Gastrocnemius medialis (tissue), 4 donors: ENCODE measurements around the gene GAB2. TPM values are rescaled to one million over a fixed set of nuclear protein-coding genes. Genes with fewer than 3 reads are reported as not detected.

Experiments used
- ATAC-seq, 2 donors: fragments of 150-250 bp; one replicate each; pipeline ENCODE4 v1.9.1; 2016
- DNase-seq, 2 donors: peaks; one replicate each; pipeline ENCODE4 v3.0.0-alpha.2; 2019
- H3K27ac ChIP-seq, 4 donors: fragments of 200-600 bp; sonication (generic); 1 replicate in 1 of 4; 2 replicates in 3 of 4; pipeline ENCODE4 v1.5.1; 2016 to 2018; ENCODE audit warnings: mild to moderate bottlenecking in 2 of 4, moderate library complexity in 1 of 4
- H3K27me3 ChIP-seq, 3 donors: fragments of 200-600 bp; sonication (generic) in 2 of 3; 1 replicate in 1 of 3; 2 replicates in 2 of 3; pipeline versions ENCODE4 v1.5.1 to v1.6.0; 2016 to 2019; ENCODE audit warnings: mild to moderate bottlenecking in 1 of 3, moderate library complexity in 1 of 3
- H3K36me3 ChIP-seq, 2 donors: fragments of 200-600 bp; sonication (generic) in 1 of 2; one replicate each; pipeline ENCODE4 v1.5.1; 2017 to 2018
- H3K4me1 ChIP-seq, 2 donors: fragments of 200-600 bp; sonication (generic) in 1 of 2; one replicate each; pipeline ENCODE4 v1.5.1; 2016 to 2017; ENCODE audit warnings: mild to moderate bottlenecking in 2 of 2
- H3K4me3 ChIP-seq, 4 donors: fragments of 200-600 bp; sonication (generic) in 3 of 4; 1 replicate in 1 of 4; 2 replicates in 3 of 4; pipeline ENCODE4 v1.5.1; 2016 to 2019; ENCODE audit warnings: mild to moderate bottlenecking in 2 of 4
- H3K9me3 ChIP-seq, 3 donors: fragments of 200-600 bp; sonication (generic) in 2 of 3; 1 replicate in 1 of 3; 2 replicates in 2 of 3; pipeline ENCODE4 v1.5.1; 2016 to 2019
- CTCF ChIP-seq, 5 experiments: fragments of 450-650 bp in 3 of 5; fragments of 200-600 bp in 2 of 5; sonication (generic) in 2 of 5; IDR thresholded peaks in 4 of 5; conservative IDR thresholded peaks in 1 of 5; 1 replicate in 4 of 5; 2 replicates in 1 of 5; pipeline ENCODE4 v1.5.1; 2016 to 2019; ENCODE audit warnings: antibody characterized with exemption in 5 of 5, mild to moderate bottlenecking in 3 of 5, moderate library complexity in 3 of 5
- POLR2A ChIP-seq, 2 donors: fragments of 450-650 bp; IDR thresholded peaks; one replicate each; pipeline ENCODE4 v1.6.1; 2017; ENCODE audit warnings: antibody characterized with exemption in 2 of 2, mild to moderate bottlenecking in 2 of 2, moderate library complexity in 2 of 2
- in situ Hi-C, 4 donors: fragments of 200-750 bp; cut with MboI; loops; one replicate each; pipeline versions ENCODE4 v1.15.0 to v1.8.0; 2017; ENCODE audit warnings: low sequenced_read_pairs in 4 of 4
- intact Hi-C: fragments of 100-400 bp; cut with DNase I; formaldehyde crosslinking; loops from one replicate; pipeline ENCODE4 v1.15.1; 2023; ENCODE audit warnings: low total_unique reads
- total RNA-seq, 4 donors: library from RNA; depleted of rRNA; stranded (reverse); fragments of >200 nt; gene quantifications; one replicate each; pipeline versions ENCODE4 v1.1.0 to v1.2.3, GENCODE V29; 2016

The GAB2 gene
- total RNA-seq, 4 donors from 2014 or later, result 4.9 to 68.0 (median 25.8) TPM

- Histone ChIP-seq H3K4me3 (no peak overlapping the region), H3K9me3 (no peaks in the 10 kb centered on the region), H3K36me3 (no peaks in the 10 kb centered on the region), H3K27ac (no peak overlapping the region), H3K4me1 (peaks cover 11 to 14% of the 10 kb centered on the region in 2 donors), H3K27me3 (peaks cover 0 to 4% (median 0%) of the 10 kb centered on the region in 3 donors)
- DNase-seq, result no peak
- intact Hi-C loops, result no loop called here
- ATAC-seq, result no peak
- TF ChIP-seq POLR2A (IDR thresholded peaks at IDR 0.05) (no peak), CTCF (IDR thresholded peaks at IDR 0.05 in 4 of 5, conservative IDR thresholded peaks at IDR 0.05 in 1 of 5) (no peak)
- in situ Hi-C loops, result loop anchor here in 3 of 4 donors (25.0 kb wide), 2 partner anchors 186 to 286 kb away; partner anchors contain the start of gene ALG8 (in 1 of the 3)
These were observed 5.6 kb upstream of the GAB2 start for GRCh38 chr11:78423241-78423640.

GRCh38 chr11:78420796-78421209 lies 3.2 kb upstream of the GAB2 start:
- TF ChIP-seq POLR2A (IDR thresholded peaks at IDR 0.05), result no peak
- TF ChIP-seq CTCF (IDR thresholded peaks at IDR 0.05 in 4 of 5, conservative IDR thresholded peaks at IDR 0.05 in 1 of 5), result no peak
- Histone ChIP-seq H3K4me1 (peaks cover 15% of the 10 kb centered on the region in 2 donors), H3K27ac (no peak overlapping the region), H3K9me3 (no peaks in the 10 kb centered on the region), H3K36me3 (no peaks in the 10 kb centered on the region), H3K4me3 (no peak overlapping the region), H3K27me3 (peaks cover 0 to 4% (median 0%) of the 10 kb centered on the region in 3 donors)
- DNase-seq, result no peak
- in situ Hi-C loops, result loop anchor here in 3 of 4 donors (25.0 kb wide), 2 partner anchors 184 to 284 kb away; partner anchors contain the start of gene ALG8 (in 1 of the 3)
- ATAC-seq, result no peak
- intact Hi-C loops, result loop anchor here (1.0 kb wide), 1 partner anchor 193 kb away; no protein-coding TSS in a partner anchor

GRCh38 chr11:78420255-78420764 lies 2.7 kb upstream of the GAB2 start:
- H3K27ac ChIP-seq, result peak overlapping the region; percentile 5 to 96 (median 43)
- intact Hi-C loops (loop anchor here (1.0 kb wide), 1 partner anchor 192 kb away; no protein-coding TSS in a partner anchor), in situ Hi-C loops (loop anchor here in 3 of 4 donors (25.0 kb wide), 2 partner anchors 183 to 283 kb away; partner anchors contain the start of gene ALG8 (in 1 of the 3))
- H3K4me3 ChIP-seq, result peak overlapping the region in 1 of 4 donors; percentile 11
- ATAC-seq, result no peak
- H3K9me3 ChIP-seq, result no peaks in the 10 kb centered on the region
- H3K36me3 ChIP-seq, result no peaks in the 10 kb centered on the region
- H3K27me3 ChIP-seq, result peaks cover 0 to 4% (median 0%) of the 10 kb centered on the region in 3 donors
- TF ChIP-seq POLR2A (IDR thresholded peaks at IDR 0.05), result no peak
- peak; percentile 37 to 74 (median 61) for TF ChIP-seq CTCF (IDR thresholded peaks at IDR 0.05 in 4 of 5, conservative IDR thresholded peaks at IDR 0.05 in 1 of 5)
- DNase-seq, result peak; percentile 16 to 62
- peaks cover 15% of the 10 kb centered on the region in 2 donors for H3K4me1 ChIP-seq

GRCh38 chr11:78419327-78419726 lies 1.7 kb upstream of the GAB2 start:
- H3K4me1 ChIP-seq, result peaks cover 15% of the 10 kb centered on the region in 2 donors
- ATAC-seq (peak; percentile 24 to 28), DNase-seq (peak; percentile 40 to 64)
- H3K27ac ChIP-seq, result peak overlapping the region; percentile 60 to 96 (median 79)
- H3K4me3 ChIP-seq, result no peak overlapping the region
- TF ChIP-seq CTCF (IDR thresholded peaks at IDR 0.05 in 4 of 5, conservative IDR thresholded peaks at IDR 0.05 in 1 of 5) (no peak), POLR2A (IDR thresholded peaks at IDR 0.05) (no peak)
- no peaks in the 10 kb centered on the region for H3K9me3 ChIP-seq
- in situ Hi-C loops (loop anchor here (5.0 to 25.0 kb wide), 4 partner anchors 143 to 282 kb away; partner anchors contain the start of gene ALG8 (in 1 of the 4)), intact Hi-C loops (loop anchor here (5.0 kb wide), 3 partner anchors 143 to 427 kb away; partner anchors contain the start of genes ALG8 and INTS4)
- no peaks in the 10 kb centered on the region for H3K36me3 ChIP-seq
- H3K27me3 ChIP-seq, result peaks cover 0 to 4% (median 0%) of the 10 kb centered on the region in 3 donors
